HG02970 (cell line): ENCODE measurements around the gene RPS3.

Experiments
- ATAC-seq: cut with Tn5 transposase; IDR thresholded peaks from one replicate; pipeline ENCODE4 v1.9.1; 2021; ENCODE audit warnings: mild to moderate bottlenecking, moderate library complexity, moderate number of reproducible peaks; ENCODE audit not compliant: unreplicated experiment, low FRiP score

The RPS3 gene

GRCh38 chr11:75453916-75454655 is 54.8 kb downstream of the RPS3 start:
- no peak for ATAC-seq

- no peak for ATAC-seq
Measured at GRCh38 chr11:75454987-75455386, 55.7 kb downstream of the RPS3 start.
